PFSK-1 (cell line): ENCODE data around the gene TCHP.

Experiments used
- POLR2AphosphoS5 ChIP-seq: IDR thresholded peaks from 2 replicates; pipeline ENCODE4 v1.6.1; 2012; ENCODE audit warnings: low read depth, mild to moderate bottlenecking, control low read depth, low read length, moderate library complexity
- REST ChIP-seq, 2 experiments: IDR thresholded peaks; 2 replicates each; pipeline versions ENCODE4 v1.6.1 to v1.8.0; 2011 to 2012; ENCODE audit warnings: low read depth in 2 of 2, low read length in 2 of 2, control low read depth in 1 of 2, inconsistent platforms in 1 of 2, mild to moderate bottlenecking in 1 of 2, moderate library complexity in 1 of 2; ENCODE audit not compliant: insufficient read depth in 1 of 2

GRCh38 chr12:109912855-109913321 lies 12.8 kb downstream of the TCHP start:
- no peak for TF ChIP-seq REST (IDR thresholded peaks at IDR 0.05; ENCODE audit: insufficient read depth in 1 of 2, low read depth in 2 of 2, low read length in 2 of 2)
- no peak; the same call in 1 of the 2 replicates for TF ChIP-seq POLR2AphosphoS5
